Effector memory CD8-positive, alpha-beta T cell (primary cell): ENCODE data around the gene CHRM4.
"Not testable (repeated sequence)": the region's sequence is repeated elsewhere in the genome, so short reads cannot be mapped to it uniquely, and the experiment has no call there.

Experiments used
- ATAC-seq: fragments of 150-1000 bp; cut with Tn5 transposase; replicated peaks from 2 replicates; pipeline ENCODE4 v1.10.0; 2021; ENCODE audit warnings: mild to moderate bottlenecking, moderate library complexity
- DNase-seq, 3 experiments: peaks; one replicate each; pipeline ENCODE4 v3.0.0; 2021
- H3K27ac Mint-ChIP-seq, 2 donors: one replicate each; pipeline ENCODE4 v1.8.0; 2022; ENCODE audit warnings: mild to moderate bottlenecking in 2 of 2, mixed read lengths in 2 of 2, moderate library complexity in 2 of 2
- H3K27me3 Mint-ChIP-seq, 2 donors: one replicate each; pipeline ENCODE4 v1.8.0; 2022; ENCODE audit warnings: mixed read lengths in 2 of 2
- H3K36me3 Mint-ChIP-seq: one replicate; pipeline ENCODE4 v1.8.0; 2022; ENCODE audit warnings: mild to moderate bottlenecking, moderate library complexity, mixed read lengths; ENCODE audit not compliant: insufficient read depth
- H3K4me1 Mint-ChIP-seq, 2 donors: one replicate each; pipeline ENCODE4 v1.8.0; 2022; ENCODE audit warnings: low read depth in 2 of 2, mixed read lengths in 2 of 2
- H3K4me3 Mint-ChIP-seq, 2 donors: one replicate each; pipeline ENCODE4 v1.8.0; 2022; ENCODE audit warnings: mild to moderate bottlenecking in 2 of 2, mixed read lengths in 2 of 2, moderate library complexity in 2 of 2
- H3K9me3 Mint-ChIP-seq, 2 donors: one replicate each; pipeline ENCODE4 v1.8.0; 2022; ENCODE audit warnings: mixed read lengths in 2 of 2

The CHRM4 gene

GRCh38 chr11:46383974-46384701, 7.4 kb downstream of the CHRM4 start:
- no peak for ATAC-seq
- Mint-ChIP-seq H3K36me3 (peaks cover 18% of the 10 kb centered on the region), H3K4me1 (peaks cover 14 to 16% of the 10 kb centered on the region in 2 donors), H3K9me3 (no peaks in the 10 kb centered on the region), H3K27me3 (peaks cover 46 to 71% of the 10 kb centered on the region in 2 donors), H3K4me3 (peak overlapping the region; percentile 15 to 36), H3K27ac (no peak overlapping the region)
- DNase-seq: no peak

- no peaks in the 10 kb centered on the region for H3K9me3 Mint-ChIP-seq
- peaks cover 38 to 64% of the 10 kb centered on the region in 2 donors for H3K27me3 Mint-ChIP-seq
- no peak overlapping the region for H3K27ac Mint-ChIP-seq
- H3K4me1 Mint-ChIP-seq: peaks cover 14% of the 10 kb centered on the region in 2 donors
- DNase-seq: no peak
- peaks cover 19% of the 10 kb centered on the region for H3K36me3 Mint-ChIP-seq
- ATAC-seq: no peak
- H3K4me3 Mint-ChIP-seq: peak overlapping the region; percentile 36 to 37
These were observed 8.2 kb downstream of the CHRM4 start for GRCh38 chr11:46383404-46383758.

GRCh38 chr11:46382646-46383403, 8.8 kb downstream of the CHRM4 start:
- Mint-ChIP-seq H3K27me3 (peaks cover 33 to 58% of the 10 kb centered on the region in 2 donors), H3K36me3 (peaks cover 24% of the 10 kb centered on the region), H3K4me3 (peak overlapping the region in 1 of 2 donors; percentile 36)

GRCh38 chr11:46381819-46382645, 9.5 kb downstream of the CHRM4 start:
- peaks cover 8 to 15% of the 10 kb centered on the region in 2 donors for H3K4me1 Mint-ChIP-seq
- H3K4me3 Mint-ChIP-seq: peak overlapping the region; percentile 74 to 82
- peaks cover 32% of the 10 kb centered on the region for H3K36me3 Mint-ChIP-seq
- ATAC-seq (peak; percentile 16), DNase-seq (no peak)
- H3K27me3 Mint-ChIP-seq: peaks cover 25 to 50% of the 10 kb centered on the region in 2 donors
- H3K9me3 Mint-ChIP-seq: no peaks in the 10 kb centered on the region
- peak overlapping the region in 1 of 2 donors; percentile 13 for H3K27ac Mint-ChIP-seq

More at GRCh38 chr11:46382646-46383403, 8.8 kb downstream of the CHRM4 start:
- Mint-ChIP-seq H3K9me3 (no peaks in the 10 kb centered on the region), H3K4me1 (peaks cover 9 to 11% of the 10 kb centered on the region in 2 donors), H3K27ac (no peak overlapping the region)
- DNase-seq (no peak), ATAC-seq (no peak)

- Mint-ChIP-seq H3K36me3 (peaks cover 40% of the 10 kb centered on the region), H3K9me3 (no peaks in the 10 kb centered on the region), H3K4me3 (peak within 1 kb of the TSS; percentile 74 to 82), H3K27me3 (peaks cover 17 to 42% of the 10 kb centered on the region in 2 donors), H3K27ac (peak within 1 kb of the TSS; percentile 35 to 89), H3K4me1 (peaks cover 8 to 14% of the 10 kb centered on the region in 2 donors)
- DNase-seq (no peak), ATAC-seq (peak; percentile 10)
These were observed 10.3 kb downstream of the CHRM4 start, which contains the start of gene MDK for GRCh38 chr11:46381048-46381818. TSS of gene MDK (plus strand) at chr11:46381669. CDS start at chr11:46382058, 389 bp downstream.

- peak overlapping the region; percentile 74 to 82 for H3K4me3 Mint-ChIP-seq
- H3K36me3 Mint-ChIP-seq: peaks cover 46% of the 10 kb centered on the region
- ATAC-seq (peak; percentile 52), DNase-seq (no peak)
- peaks cover 8 to 14% of the 10 kb centered on the region in 2 donors for H3K4me1 Mint-ChIP-seq
- no peaks in the 10 kb centered on the region for H3K9me3 Mint-ChIP-seq
- H3K27me3 Mint-ChIP-seq: peaks cover 10 to 35% of the 10 kb centered on the region in 2 donors
- H3K27ac Mint-ChIP-seq: peak overlapping the region; percentile 35 to 89
These were observed 11.1 kb downstream of the CHRM4 start for GRCh38 chr11:46380340-46381047.

- not testable (repeated sequence) for DNase-seq, H3K9me3 Mint-ChIP-seq, ATAC-seq
- peaks cover 5 to 27% of the 10 kb centered on the region in 2 donors for H3K27me3 Mint-ChIP-seq
- H3K4me3 Mint-ChIP-seq: peak overlapping the region; percentile 74 to 82
- H3K27ac Mint-ChIP-seq: peak overlapping the region; percentile 35 to 89
- H3K4me1 Mint-ChIP-seq: peaks cover 8 to 16% of the 10 kb centered on the region in 2 donors
- H3K36me3 Mint-ChIP-seq: peaks cover 51% of the 10 kb centered on the region
These were observed 11.9 kb downstream of the CHRM4 start for GRCh38 chr11:46379482-46380293.

GRCh38 chr11:46378811-46379481, 12.6 kb downstream of the CHRM4 start:
- Mint-ChIP-seq H3K27ac (peak overlapping the region; percentile 13 to 78), H3K4me3 (peak overlapping the region; percentile 3 to 56), H3K4me1 (peaks cover 8 to 16% of the 10 kb centered on the region in 2 donors), H3K27me3 (peaks cover 5 to 19% of the 10 kb centered on the region in 2 donors), H3K36me3 (peaks cover 56% of the 10 kb centered on the region), H3K9me3 (no peaks in the 10 kb centered on the region)
- peak; percentile 7 for ATAC-seq
- DNase-seq: no peak

- Mint-ChIP-seq H3K4me3 (no peak overlapping the region), H3K27me3 (peaks cover 5 to 13% of the 10 kb centered on the region in 2 donors), H3K9me3 (no peaks in the 10 kb centered on the region), H3K27ac (peak overlapping the region; percentile 13 to 57), H3K36me3 (peaks cover 56% of the 10 kb centered on the region), H3K4me1 (peaks cover 8 to 16% of the 10 kb centered on the region in 2 donors)
- no peak for DNase-seq
- ATAC-seq: no peak
These were observed 13.3 kb downstream of the CHRM4 start for GRCh38 chr11:46378296-46378695.

GRCh38 chr11:46377831-46378230, 13.7 kb downstream of the CHRM4 start:
- DNase-seq: no peak
- no peaks in the 10 kb centered on the region for H3K9me3 Mint-ChIP-seq
- no peak for ATAC-seq
- peaks cover 58% of the 10 kb centered on the region for H3K36me3 Mint-ChIP-seq
- peak overlapping the region in 1 of 2 donors; percentile 57 for H3K27ac Mint-ChIP-seq
- peaks cover 8 to 16% of the 10 kb centered on the region in 2 donors for H3K4me1 Mint-ChIP-seq
- no peak overlapping the region for H3K4me3 Mint-ChIP-seq
- H3K27me3 Mint-ChIP-seq: peaks cover 5 to 10% of the 10 kb centered on the region in 2 donors

- ATAC-seq: no peak
- Mint-ChIP-seq H3K36me3 (peaks cover 64% of the 10 kb centered on the region), H3K4me3 (no peak overlapping the region), H3K9me3 (no peaks in the 10 kb centered on the region), H3K27ac (peak overlapping the region in 1 of 2 donors; percentile 57), H3K4me1 (peaks cover 8 to 16% of the 10 kb centered on the region in 2 donors), H3K27me3 (peaks cover 5 to 6% of the 10 kb centered on the region in 2 donors)
- no peak for DNase-seq
These were observed 14.3 kb downstream of the CHRM4 start for GRCh38 chr11:46377290-46377689.
